Activated T-cell treated with anti-CD3 and anti-CD28 coated beads for 4 hours (primary cell): ENCODE data around the gene LTA.

Experiments
- DNase-seq: peaks from one replicate; pipeline ENCODE4 v3.0.0-alpha.2; 2020

The LTA gene

GRCh38 chr6:31572041-31572911 is at the start of gene LTA:
Gene LTA, plus strand, starts transcription at chr6:31572289. Its CDS starts 454 bp downstream, at chr6:31572743.
- peak; percentile 63 for DNase-seq

GRCh38 chr6:31525553-31525931 is 46.5 kb upstream of the LTA start:
- DNase-seq, result no peak

GRCh38 chr6:31525932-31526591 is 46.0 kb upstream of the LTA start:
- no peak for DNase-seq

- DNase-seq, result no peak
Measured at GRCh38 chr6:31528307-31528777, 43.7 kb upstream of the LTA start.

- no peak for DNase-seq
Measured at GRCh38 chr6:31528821-31529328, 43.2 kb upstream of the LTA start, which contains the start of gene MCCD1. Gene MCCD1, plus strand, starts transcription at chr6:31528962. Its CDS starts 53 bp downstream, at chr6:31529015.

- no peak for DNase-seq
Measured at GRCh38 chr6:31529329-31530150, 42.5 kb upstream of the LTA start.

- no peak for DNase-seq
Measured at GRCh38 chr6:31530659-31531058, 41.4 kb upstream of the LTA start.

GRCh38 chr6:31531162-31531561 is 40.9 kb upstream of the LTA start:
- no peak for DNase-seq

GRCh38 chr6:31531771-31532643 is 40.1 kb upstream of the LTA start:
- DNase-seq, result no peak

GRCh38 chr6:31532644-31533454 is 39.2 kb upstream of the LTA start:
- no peak for DNase-seq

GRCh38 chr6:31533455-31533841 is 38.6 kb upstream of the LTA start:
- no peak for DNase-seq

- no peak for DNase-seq
Measured at GRCh38 chr6:31534011-31534410, 38.1 kb upstream of the LTA start.

GRCh38 chr6:31534521-31535040 is 37.5 kb upstream of the LTA start:
- DNase-seq, result no peak

- no peak for DNase-seq
Measured at GRCh38 chr6:31535538-31536324, 36.4 kb upstream of the LTA start.

- DNase-seq, result no peak
Measured at GRCh38 chr6:31538805-31539400, 33.2 kb upstream of the LTA start.

- no peak for DNase-seq
Measured at GRCh38 chr6:31540640-31541039, 31.4 kb upstream of the LTA start.

GRCh38 chr6:31541059-31541657 is 30.9 kb upstream of the LTA start:
- peak; percentile 48 for DNase-seq

GRCh38 chr6:31541658-31542521 is 30.2 kb upstream of the LTA start, which contains the start of gene DDX39B:
Gene DDX39B, minus strand, starts transcription at chr6:31542003. Its CDS starts 1,471 bp downstream, at chr6:31540532.
- peak; percentile 87 for DNase-seq
